ENCODE measurements around the gene SCIN.

The SCIN gene

DNA sequence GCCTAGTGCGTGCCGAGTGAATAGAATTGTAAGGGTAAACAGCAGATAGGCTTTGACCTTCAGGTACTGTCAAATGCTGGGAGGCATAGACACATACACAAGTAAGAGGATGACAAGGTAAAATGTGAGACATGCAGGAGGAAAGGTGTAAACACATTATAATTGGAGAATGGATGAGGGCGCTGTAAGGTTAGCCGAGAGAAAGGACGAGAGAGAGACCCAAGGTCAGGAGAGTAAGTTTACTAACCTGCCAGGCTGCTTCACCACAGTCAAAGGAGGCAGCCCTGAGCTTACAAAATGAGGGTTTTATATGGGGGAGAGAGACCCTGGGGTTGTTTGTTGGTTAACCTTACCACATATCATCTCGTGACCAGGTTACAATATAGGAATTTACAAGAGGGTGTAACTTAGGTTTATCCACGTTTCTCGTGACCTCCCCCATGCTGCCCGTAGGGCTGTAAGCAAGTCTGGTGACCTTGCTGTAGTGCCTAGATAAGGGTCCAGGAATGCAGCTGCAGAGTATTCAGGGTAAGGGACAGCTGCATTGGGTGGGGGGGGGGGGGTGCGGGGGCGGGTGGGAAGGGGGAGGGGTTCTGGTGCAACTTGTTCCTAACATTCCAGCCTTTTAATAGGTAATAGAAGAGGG is 17.9 kb downstream of the SCIN start:
- Histone ChIP-seq H3K4me1 (no peaks in the 10 kb centered on the region), H3K4me2 (ENCODE audit: low read length) (no peak overlapping the region), H2AFZ (no peak overlapping the region), H3K27me3 (ENCODE audit: control insufficient read depth, insufficient read depth, low read length) (no peaks in the 10 kb centered on the region), H3K36me3 (ENCODE audit: control insufficient read depth, insufficient read depth, low read length) (no peaks in the 10 kb centered on the region), H3K27ac (no peak overlapping the region), H3K4me3 (ENCODE audit: low read depth, low read length) (no peak overlapping the region), H3K9me3 (ENCODE audit: control insufficient read depth, low read length) (no peaks in the 10 kb centered on the region), H3K9ac (no peak overlapping the region), H3K79me2 (no peaks in the 10 kb centered on the region)
- TF ChIP-seq, protein P1, sequence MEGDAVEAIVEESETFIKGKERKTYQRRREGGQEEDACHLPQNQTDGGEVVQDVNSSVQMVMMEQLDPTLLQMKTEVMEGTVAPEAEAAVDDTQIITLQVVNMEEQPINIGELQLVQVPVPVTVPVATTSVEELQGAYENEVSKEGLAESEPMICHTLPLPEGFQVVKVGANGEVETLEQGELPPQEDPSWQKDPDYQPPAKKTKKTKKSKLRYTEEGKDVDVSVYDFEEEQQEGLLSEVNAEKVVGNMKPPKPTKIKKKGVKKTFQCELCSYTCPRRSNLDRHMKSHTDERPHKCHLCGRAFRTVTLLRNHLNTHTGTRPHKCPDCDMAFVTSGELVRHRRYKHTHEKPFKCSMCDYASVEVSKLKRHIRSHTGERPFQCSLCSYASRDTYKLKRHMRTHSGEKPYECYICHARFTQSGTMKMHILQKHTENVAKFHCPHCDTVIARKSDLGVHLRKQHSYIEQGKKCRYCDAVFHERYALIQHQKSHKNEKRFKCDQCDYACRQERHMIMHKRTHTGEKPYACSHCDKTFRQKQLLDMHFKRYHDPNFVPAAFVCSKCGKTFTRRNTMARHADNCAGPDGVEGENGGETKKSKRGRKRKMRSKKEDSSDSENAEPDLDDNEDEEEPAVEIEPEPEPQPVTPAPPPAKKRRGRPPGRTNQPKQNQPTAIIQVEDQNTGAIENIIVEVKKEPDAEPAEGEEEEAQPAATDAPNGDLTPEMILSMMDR (IDR thresholded peaks at IDR 0.05) = no peak

DNA sequence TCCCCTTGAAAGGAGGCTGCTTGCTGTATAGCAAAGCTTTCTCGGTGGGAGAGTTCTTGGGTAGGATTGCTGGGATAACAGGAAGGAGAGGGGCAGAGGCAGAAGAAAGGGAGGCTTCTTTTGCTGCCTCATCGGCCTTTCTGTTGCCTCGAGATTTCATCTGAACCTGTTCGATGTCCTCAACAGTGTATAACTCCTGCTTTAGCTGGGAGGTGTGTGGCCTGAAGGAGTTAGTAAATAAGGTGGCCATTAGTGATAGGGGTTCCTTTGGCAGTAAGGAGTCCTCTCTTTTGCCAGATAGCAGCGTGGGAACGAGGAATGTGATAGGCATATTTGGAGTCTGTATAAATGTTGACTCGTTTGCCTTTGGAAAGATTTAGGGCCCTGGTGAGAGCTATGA is 20.0 kb downstream of the SCIN start:
- TF ChIP-seq, protein P1 (IDR thresholded peaks at IDR 0.05) = no peak
- Histone ChIP-seq H3K9me3 (ENCODE audit: control insufficient read depth, low read length) (no peaks in the 10 kb centered on the region), H3K27me3 (ENCODE audit: control insufficient read depth, insufficient read depth, low read length) (no peaks in the 10 kb centered on the region), H3K4me1 (no peaks in the 10 kb centered on the region), H3K4me2 (ENCODE audit: low read length) (no peak overlapping the region), H3K9ac (no peak overlapping the region), H3K4me3 (ENCODE audit: low read depth, low read length) (no peak overlapping the region), H3K36me3 (ENCODE audit: control insufficient read depth, insufficient read depth, low read length) (no peaks in the 10 kb centered on the region), H2AFZ (no peak overlapping the region), H3K27ac (no peak overlapping the region), H3K79me2 (no peaks in the 10 kb centered on the region)

DNA sequence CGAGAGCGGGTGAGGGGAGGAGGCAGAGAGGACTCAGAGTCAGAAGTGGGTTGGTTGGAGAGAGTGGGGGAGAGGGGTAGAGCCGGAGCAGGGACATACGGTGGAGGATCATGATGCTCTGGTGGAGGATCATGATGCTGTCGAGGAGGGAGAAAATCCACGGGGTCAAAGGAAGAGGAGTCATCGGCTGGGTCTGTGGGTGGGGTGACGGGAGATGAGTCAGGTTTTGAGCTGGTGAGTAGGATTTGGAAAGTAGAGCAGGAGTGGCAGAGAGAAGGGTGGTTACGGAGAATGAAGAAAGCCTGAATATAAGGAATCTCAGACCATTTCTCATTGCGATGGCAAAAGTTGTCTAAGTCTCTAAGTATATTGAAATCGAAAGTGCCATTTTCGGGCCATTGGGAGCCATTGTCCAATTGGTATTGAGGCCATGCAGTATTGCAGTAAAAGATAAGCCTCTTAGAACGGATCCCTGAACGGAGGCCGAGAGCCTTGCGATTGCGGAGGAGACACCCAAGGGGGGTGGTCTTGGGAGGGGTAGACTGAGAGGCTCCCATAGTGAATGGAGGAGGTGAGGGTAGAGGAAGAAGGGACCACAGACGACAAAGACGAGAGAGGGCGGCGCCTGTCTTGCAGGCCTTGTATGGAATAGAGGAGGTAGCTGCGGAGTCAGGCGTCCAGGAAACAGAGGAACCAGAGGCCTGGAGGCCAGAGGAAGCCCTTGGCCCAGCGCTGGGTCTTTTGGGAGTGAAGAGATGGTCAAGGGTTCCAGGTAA is 23.8 kb downstream of the SCIN start:
- H3K36me3 ChIP-seq (ENCODE audit: control insufficient read depth, insufficient read depth, low read length) = no peaks in the 10 kb centered on the region
- no peaks in the 10 kb centered on the region for H3K27me3 ChIP-seq (ENCODE audit: control insufficient read depth, insufficient read depth, low read length)
- H3K9me3 ChIP-seq (ENCODE audit: control insufficient read depth, low read length) = no peaks in the 10 kb centered on the region
- no peaks in the 10 kb centered on the region for H3K79me2 ChIP-seq
- no peak overlapping the region for H3K4me2 ChIP-seq (ENCODE audit: low read length)
- H3K4me1 ChIP-seq = no peaks in the 10 kb centered on the region
- H3K4me3 ChIP-seq (ENCODE audit: low read depth, low read length) = no peak overlapping the region
- H3K27ac ChIP-seq = no peak overlapping the region
- TF ChIP-seq, protein P1 (IDR thresholded peaks at IDR 0.05) = no peak
- no peak overlapping the region for H2AFZ ChIP-seq
- H3K9ac ChIP-seq = no peak overlapping the region

DNA sequence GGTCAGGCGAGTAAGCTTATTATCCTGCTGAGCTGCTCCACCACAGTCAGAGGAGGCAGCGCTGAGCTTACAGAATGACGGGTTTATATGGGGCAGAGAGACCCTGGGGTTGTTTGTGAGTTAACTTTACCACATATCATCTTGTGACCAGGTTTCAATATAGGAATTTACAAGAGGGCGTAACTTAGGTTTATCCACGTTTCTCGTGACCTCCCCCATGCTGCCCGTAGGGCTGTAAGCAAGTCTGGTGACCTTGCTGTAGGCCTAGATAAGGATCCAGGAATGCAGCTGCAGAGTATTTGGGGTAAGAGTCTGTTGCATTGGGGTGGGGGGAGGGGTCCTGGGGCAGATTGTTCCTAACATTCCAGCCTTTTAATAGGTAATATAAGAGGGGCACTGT is 24.6 kb downstream of the SCIN start:
- no peak overlapping the region for H3K9ac ChIP-seq
- no peak overlapping the region for H2AFZ ChIP-seq
- H3K27me3 ChIP-seq (ENCODE audit: control insufficient read depth, insufficient read depth, low read length) = no peaks in the 10 kb centered on the region
- H3K4me1 ChIP-seq = no peaks in the 10 kb centered on the region
- no peak overlapping the region for H3K27ac ChIP-seq
- TF ChIP-seq, protein P1 (IDR thresholded peaks at IDR 0.05) = no peak
- no peak overlapping the region for H3K4me2 ChIP-seq (ENCODE audit: low read length)
- H3K9me3 ChIP-seq (ENCODE audit: control insufficient read depth, low read length) = no peaks in the 10 kb centered on the region
- no peaks in the 10 kb centered on the region for H3K79me2 ChIP-seq
- H3K36me3 ChIP-seq (ENCODE audit: control insufficient read depth, insufficient read depth, low read length) = no peaks in the 10 kb centered on the region
- H3K4me3 ChIP-seq (ENCODE audit: low read depth, low read length) = no peak overlapping the region
